HG03439 (cell line): Measurements from ENCODE around the gene ZNF532.
"Not testable (repeated sequence)": the region's sequence is repeated elsewhere in the genome, so short reads cannot be mapped to it uniquely, and the experiment has no call there.

Experiments used
- ATAC-seq: cut with Tn5 transposase; IDR thresholded peaks from one replicate; pipeline ENCODE4 v1.9.1; 2021; ENCODE audit warnings: mild to moderate bottlenecking, moderate library complexity; ENCODE audit not compliant: unreplicated experiment

Gene ZNF532

GRCh38 chr18:59002974-59003594 lies 138.4 kb downstream of the ZNF532 start:
- no peak for ATAC-seq

GRCh38 chr18:59005262-59005661 lies 140.6 kb downstream of the ZNF532 start:
- no peak for ATAC-seq

GRCh38 chr18:59006461-59007067 lies 141.9 kb downstream of the ZNF532 start:
- ATAC-seq = no peak

DNA sequence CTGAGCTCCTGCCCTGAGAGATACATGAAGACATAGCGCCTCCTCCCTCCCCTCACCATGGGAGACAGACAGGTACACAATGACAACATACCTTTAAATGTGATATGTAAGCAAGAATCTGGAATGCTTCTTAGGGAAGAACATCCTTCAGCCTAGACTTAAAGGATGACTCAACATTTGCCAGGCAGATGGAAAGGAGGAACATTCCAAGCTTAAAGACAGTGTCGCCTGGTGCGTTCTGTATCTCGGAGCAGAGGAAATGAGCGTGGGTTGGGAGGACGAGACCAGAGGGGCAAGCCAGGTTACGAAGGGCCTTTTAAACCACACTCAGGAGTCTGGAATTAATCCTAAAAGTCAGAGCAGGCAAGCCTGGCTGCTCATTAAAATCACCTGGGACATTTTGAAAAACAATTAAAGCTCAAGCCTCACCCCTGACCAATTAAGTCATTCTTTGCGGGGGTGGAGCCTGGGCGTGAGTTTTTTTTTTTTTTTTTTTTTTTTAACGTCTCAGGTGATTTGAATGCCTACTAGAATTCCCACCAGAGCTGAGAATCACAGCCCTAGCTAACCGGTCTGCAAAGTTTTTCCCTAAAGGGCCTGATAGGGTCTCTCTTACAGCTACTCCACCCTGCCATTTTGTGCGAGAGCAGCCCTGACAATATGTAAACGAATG lies 143.8 kb downstream of the ZNF532 start:
- ATAC-seq = no peak

- ATAC-seq = no peak
These were observed 145.2 kb downstream of the ZNF532 start for GRCh38 chr18:59009846-59010245.

- ATAC-seq = no peak
These were observed 146.6 kb downstream of the ZNF532 start for GRCh38 chr18:59011289-59011688.

- no peak for ATAC-seq
These were observed 147.1 kb downstream of the ZNF532 start for GRCh38 chr18:59011786-59012185.

- no peak for ATAC-seq
These were observed 148.4 kb downstream of the ZNF532 start for GRCh38 chr18:59012815-59013705.

DNA sequence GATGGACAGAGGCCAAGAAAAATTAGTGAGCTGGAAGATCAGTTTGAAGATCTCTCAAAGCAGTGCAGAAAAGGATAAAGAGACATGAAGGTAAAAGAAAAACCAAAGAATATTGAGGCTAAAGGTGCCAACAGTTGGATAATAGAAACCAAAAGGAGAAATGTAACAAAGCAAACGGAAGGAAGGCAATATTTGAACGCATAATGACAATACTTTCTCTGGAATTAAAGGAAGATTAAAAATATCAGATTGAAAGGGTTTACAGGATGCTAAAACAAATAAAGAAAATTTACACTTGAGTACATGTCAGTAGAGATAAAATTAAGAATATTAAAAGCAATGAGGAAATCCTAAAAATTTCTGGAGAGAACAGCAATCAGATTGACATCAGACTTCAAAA lies 149.1 kb downstream of the ZNF532 start:
- no peak for ATAC-seq

DNA sequence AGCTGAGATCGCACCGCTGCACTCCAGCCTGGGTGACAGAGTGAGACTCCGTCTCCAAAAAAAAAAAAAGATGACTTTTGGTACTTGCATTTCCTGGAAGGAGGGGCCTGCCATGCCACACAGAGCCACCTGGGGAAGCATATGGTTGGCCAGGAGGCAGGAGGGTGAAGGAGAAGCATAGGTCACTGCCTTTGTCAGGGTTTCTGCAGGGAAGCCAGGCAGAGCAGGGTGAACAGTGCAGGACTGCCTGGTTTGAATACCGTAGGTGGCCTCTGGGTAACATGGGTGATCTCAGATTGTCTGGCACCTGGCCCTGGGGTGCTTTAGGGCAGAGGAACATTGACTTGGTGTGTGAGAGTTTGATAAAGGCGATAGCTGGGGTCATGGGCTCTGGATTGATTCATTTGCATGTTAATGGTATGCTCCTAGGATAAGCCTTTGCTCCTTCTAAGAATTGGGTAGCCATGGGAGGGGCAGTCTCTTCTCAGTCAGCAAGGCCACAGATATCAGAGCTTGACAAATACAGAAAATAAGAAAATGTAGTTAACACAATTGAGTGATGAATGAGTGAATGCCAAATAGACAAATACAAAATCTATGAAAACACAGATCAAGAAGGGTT lies 151.0 kb downstream of the ZNF532 start:
- no peak for ATAC-seq

DNA sequence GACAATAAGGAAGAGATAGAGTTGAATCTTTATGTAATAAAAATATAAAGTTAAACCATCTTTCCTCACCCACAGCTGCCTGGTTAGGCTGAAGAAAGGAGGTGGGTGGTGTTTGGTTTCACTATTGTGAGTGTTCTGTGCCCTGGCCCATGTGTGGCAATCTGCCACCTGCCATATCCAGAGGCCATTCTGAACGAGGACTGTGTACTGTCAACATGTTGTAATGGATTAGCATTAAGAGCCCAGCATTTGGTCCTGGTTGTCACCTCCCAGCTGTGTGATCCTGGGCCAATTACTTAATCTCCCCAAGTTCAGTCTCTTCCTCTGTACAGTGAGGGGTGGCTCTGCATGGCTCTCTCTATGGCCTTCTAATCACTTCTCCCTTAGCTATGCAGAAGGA lies 156.8 kb downstream of the ZNF532 start:
- no peak for ATAC-seq

- ATAC-seq = no peak
These were observed 157.7 kb downstream of the ZNF532 start for GRCh38 chr18:59022167-59022945.

DNA sequence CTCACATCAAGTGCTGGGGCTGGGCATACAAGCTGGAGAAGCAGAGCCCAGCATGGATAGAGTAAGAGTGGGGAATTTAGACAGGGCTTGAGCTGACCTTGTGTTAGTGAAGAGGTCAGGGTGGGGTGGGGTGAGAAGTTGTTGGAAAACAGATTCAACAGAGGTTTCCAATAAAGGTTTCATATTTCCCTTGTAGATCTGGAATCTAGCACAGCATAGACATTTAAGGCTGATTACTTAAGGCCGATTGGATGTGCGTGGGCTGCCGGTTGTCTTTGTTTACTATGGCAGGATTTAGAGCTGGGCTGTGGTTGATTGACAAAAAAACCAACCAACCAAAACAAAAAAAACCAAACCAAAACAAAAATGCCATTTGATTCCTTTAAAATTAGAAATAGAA lies 160.2 kb downstream of the ZNF532 start:
- ATAC-seq = no peak

DNA sequence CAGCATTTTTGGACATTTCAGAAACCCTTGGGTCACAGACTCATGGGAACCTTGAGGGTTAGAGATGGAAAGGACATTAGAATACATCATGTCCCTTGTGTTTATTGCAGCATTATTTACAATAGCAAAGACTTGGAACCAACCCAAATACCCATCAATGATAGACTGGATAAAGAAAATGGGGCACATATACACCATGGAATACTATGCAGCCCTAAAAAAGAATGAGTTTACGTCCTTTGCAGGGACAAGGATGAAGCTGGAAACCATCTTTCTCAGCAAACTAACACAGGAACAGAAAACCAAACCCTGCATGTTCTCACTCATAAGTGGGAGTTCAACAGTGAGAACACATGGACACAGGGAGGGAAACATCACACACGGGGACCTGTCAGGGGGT lies 160.9 kb downstream of the ZNF532 start:
- not testable (repeated sequence) for ATAC-seq

GRCh38 chr18:59026364-59026763 lies 161.7 kb downstream of the ZNF532 start:
- ATAC-seq = no peak

DNA sequence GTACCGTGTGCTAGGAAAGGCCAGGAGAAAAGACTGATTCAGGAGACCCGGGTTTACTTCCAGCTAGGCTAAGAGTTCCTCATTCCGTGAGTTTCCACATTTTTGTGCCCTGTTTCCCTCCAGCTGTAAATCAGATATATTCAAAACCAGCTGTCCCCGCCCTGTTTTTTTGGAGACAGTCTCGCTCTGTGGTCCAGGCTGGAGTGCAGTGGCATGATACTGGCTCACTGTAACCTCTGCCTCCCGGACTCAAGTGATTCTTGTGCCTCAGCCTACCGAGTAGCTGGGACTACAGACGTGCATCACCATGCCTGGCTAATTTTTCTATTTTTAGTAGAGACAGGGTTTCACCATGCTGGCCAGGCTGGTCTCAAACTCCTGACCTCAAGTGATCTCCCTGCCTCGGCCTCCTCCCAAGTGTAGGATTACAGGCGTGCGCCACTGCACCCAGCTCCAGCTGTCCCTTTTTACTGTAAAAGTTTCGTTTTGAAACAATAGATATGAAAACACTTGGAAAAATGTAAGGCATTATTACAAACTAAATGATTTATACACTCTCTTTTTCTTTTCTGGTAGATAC lies 162.2 kb downstream of the ZNF532 start:
- ATAC-seq = no peak

DNA sequence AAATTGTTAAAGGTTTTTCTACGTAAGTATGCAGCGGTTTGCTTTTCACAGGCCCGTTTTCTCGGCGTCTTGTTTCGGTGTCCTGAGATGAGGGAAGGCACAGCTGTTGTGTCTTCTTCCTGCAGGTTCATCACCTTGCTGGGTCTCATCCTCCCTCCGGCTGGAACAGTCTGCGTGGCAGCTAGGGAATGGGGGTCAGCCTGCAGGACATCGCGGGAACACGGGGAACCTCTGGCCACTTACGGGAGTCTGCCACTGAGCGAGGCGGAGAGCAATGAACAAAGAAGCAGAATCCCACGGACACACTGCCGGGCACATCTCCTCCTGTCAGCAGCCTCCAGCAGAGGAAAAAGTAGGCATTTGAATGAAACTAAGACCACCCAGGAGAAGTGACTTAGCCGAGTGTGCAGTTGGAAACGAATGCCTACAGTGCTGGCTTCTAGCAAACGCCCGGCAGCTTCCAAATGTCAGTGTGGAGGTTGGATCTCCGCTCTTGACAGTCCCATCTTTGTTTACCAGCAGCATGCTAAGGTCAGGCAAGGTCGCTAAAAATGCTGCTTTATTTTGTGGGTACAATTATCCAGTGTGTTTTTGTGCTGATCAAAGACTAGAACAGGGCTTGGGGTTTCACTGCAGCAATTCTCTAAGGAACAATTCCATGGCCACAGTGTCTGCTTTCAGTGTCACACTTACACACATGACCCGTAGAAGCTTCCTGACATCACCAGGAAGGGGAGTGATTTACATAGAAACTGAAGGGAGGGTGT lies 165.2 kb downstream of the ZNF532 start:
- ATAC-seq = no peak

GRCh38 chr18:59032308-59032707 lies 167.6 kb downstream of the ZNF532 start:
- no peak for ATAC-seq

DNA sequence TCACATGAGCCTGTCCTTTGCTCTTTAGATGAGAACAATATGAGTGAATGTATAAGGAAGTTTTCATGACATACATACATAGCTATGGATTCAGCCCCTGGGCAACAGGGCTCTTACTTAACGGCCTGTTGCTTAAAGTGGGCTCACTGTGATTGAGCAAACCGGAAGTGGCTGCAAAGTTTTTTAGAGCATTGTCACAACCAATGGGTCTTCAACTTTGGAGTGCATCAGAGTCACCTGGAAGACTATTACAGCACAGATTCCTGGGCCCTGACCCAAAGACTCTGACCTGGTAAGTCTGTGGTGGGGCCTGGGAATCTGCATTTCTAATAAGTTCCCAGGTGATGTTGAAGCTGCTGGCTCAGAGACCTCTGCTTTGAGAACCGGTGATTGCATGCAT lies 168.7 kb downstream of the ZNF532 start:
- ATAC-seq = no peak
